KBM-7 (cell line): ENCODE results near the gene CYBB.
"Not testable (repeated sequence)": the region's sequence is repeated elsewhere in the genome, so short reads cannot be mapped to it uniquely, and the experiment has no call there.

Experiments used
- DNase-seq: peaks from one replicate; pipeline ENCODE4 v3.0.0-alpha.2; 2015
- in situ Hi-C: fragments of 300-500 bp; cut with MboI; formaldehyde crosslinking; loops from 2 replicates; pipeline ENCODE4 v1.14.3; 2020; ENCODE audit warnings: low sequenced_read_pairs, low pct_unique_long_range_greater_than_20kb, mixed read lengths

CYBB gene

DNA sequence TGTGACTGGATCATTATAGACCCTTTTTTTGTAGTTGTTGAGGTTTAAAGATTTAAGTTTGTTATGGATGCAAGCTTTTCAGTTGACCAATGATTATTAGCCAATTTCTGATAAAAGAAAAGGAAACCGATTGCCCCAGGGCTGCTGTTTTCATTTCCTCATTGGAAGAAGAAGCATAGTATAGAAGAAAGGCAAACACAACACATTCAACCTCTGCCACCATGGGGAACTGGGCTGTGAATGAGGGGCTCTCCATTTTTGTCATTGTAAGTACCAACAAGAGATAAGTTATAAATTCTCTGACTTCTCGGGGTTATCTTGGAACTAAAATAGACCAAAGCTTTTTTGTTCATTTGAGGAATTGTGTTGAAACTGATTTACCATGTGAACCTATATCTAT lies at the start of gene CYBB:
Gene CYBB (plus strand): TSS at position 203 of the 400 bp plus-strand sequence. CDS start 19 bp downstream, at position 222.
- DNase-seq: no peak
- in situ Hi-C loops: no loop called here

- DNase-seq: peak; percentile 84
- in situ Hi-C loops: no loop called here
Measured at GRCh38 chrX:37745354-37745753, 34.5 kb upstream of the CYBB start.

- in situ Hi-C loops: no loop called here
- peak; percentile 38 for DNase-seq
Measured at GRCh38 chrX:37745835-37746217, 34.0 kb upstream of the CYBB start.

DNA sequence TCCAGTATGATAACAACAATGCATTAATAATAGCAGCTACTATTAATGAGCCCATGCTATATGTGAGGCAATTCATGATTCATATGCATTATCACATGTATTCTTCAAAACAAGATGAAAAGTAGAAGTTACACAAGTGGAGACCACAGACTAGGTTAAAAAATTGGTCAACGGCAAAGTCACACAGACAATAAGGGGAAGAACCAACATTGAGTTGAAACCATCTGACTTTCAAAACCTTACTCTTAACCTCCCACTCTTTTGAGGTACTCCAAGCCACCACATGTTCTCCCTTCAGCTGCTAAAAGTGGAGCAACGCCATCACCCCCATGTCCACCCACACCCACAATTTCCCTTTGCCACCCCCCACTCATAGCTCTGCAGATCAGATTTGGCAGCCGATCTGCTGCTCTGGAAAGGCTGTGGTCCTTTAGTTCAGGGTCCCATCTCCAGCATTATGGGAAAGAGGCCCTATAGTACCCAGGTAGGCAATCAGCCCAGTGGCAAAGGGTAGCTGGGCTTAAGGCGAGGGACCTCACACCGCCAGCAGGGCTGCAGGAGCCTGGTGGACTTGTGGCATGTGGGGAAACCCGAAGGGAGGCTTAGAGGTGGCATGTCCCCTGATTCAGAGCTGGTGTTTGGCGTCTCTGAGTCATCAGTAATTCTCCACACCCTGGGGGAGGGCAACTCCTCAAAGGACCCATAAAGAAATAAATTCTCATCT lies 33.5 kb upstream of the CYBB start:
- in situ Hi-C loops: no loop called here
- DNase-seq: peak; percentile 80

DNA sequence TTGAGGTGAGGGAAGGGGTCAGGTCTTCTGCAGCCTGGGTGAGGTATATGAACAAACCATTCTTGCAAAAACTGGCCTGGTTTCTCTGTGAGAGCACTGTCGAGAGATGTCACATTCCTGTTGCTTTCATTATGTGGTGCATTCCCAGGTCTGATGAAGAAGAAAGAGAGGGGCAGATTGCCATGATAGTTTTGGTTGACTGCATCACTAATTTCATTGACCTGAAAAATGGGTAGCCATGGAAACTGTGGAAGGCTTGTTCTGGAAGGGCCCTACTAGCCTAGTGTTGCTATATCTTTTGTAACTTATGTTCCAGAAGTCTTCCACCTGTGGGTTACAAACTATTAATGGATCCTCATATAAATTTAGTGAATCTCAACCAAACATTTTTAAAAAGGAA lies 32.9 kb upstream of the CYBB start:
- in situ Hi-C loops: no loop called here
- DNase-seq: no peak

DNA sequence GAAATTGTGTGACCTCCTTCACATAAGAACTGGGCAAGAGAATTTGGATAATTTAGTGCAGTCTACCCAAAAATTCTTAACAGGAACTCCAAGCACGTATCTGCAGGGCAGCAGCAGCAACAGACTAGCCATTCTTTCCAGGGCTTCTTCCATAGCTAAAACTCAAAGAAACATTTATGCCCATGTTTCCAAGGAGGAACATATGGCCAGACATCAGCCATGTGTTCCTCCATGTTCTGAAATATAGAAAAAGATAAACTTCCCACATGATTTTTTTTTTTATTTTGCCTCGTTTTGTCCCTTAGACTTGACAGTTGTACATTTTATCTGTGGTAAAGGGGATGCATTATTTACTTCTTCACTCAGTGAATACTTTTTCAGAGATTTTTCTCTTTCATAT lies 27.6 kb upstream of the CYBB start:
- in situ Hi-C loops: loop anchor here (10.0 kb wide), 1 partner anchor 73 kb away; no protein-coding TSS in a partner anchor
- DNase-seq: no peak

DNA sequence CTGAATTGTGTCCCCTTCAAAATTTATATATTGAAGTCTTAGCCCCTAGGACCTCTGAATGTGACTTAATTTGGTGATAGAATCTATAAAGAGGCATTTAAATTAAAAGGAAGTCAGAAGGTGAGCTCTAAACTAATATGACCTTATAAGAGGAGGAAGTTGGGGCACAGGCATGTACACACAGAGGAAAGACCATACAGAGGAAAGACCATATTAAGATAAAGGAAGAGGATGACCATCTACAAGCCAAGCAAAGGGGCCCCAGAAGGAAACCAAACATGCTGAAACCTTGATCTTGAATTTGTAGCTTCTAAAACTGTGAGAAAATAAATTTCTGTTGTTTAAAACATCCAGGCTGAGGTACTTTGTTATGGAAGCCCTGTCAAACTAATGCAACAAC lies 26.9 kb upstream of the CYBB start:
- peak; percentile 49 for DNase-seq
- in situ Hi-C loops: loop anchor here (10.0 kb wide), 1 partner anchor 72 kb away; no protein-coding TSS in a partner anchor

DNA sequence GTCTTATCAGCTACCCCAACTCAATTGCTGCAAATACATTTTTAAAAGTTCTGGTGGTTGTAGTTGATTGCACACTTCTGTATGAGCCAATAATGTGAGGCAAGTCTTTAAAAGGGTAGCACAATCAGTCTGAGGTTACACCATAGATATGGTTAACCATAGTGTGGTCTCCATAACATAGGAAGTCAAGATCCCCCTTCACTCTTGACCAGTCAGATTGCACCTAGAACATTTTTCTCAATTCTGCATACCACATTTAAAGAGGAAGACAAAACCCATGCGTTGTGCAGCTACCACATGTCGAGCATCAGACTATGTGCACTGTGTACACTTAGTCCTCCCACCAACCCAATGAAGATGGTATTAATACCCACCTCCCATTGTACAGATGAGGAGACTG lies 26.5 kb upstream of the CYBB start:
- DNase-seq: peak; percentile 70

DNA sequence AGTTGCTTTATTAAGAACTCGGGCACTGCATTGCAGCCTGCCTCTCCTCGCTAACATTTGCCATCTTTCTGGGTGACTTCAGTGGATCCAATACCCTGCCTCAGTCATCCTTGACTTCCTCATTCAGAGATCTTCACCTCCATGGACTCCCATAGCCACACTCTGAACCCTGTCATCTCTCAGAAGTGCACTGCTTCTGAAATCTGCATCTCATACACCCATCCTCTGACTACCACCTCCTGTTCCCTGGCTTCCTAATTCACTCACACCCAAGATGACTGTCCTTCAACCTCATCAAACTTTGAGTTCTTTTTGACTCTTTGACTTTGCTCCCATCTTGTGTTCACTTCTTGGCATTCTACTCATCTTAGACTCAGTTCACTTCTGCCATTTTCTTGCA lies 25.3 kb upstream of the CYBB start:
- in situ Hi-C loops: loop anchor here (10.0 kb wide), 1 partner anchor 70 kb away; no protein-coding TSS in a partner anchor
- DNase-seq: no peak

More for the DNA sequence above, 26.5 kb upstream of the CYBB start:
- in situ Hi-C loops: loop anchor here (10.0 kb wide), 1 partner anchor 71 kb away; no protein-coding TSS in a partner anchor

GRCh38 chrX:37755025-37755424 lies 24.8 kb upstream of the CYBB start:
- in situ Hi-C loops: loop anchor here (10.0 kb wide), 1 partner anchor 70 kb away; no protein-coding TSS in a partner anchor
- DNase-seq: peak; percentile 99

- DNase-seq: peak; percentile 50
- in situ Hi-C loops: loop anchor here (10.0 kb wide), 1 partner anchor 68 kb away; no protein-coding TSS in a partner anchor
Measured at GRCh38 chrX:37757082-37757481, 22.8 kb upstream of the CYBB start.

DNA sequence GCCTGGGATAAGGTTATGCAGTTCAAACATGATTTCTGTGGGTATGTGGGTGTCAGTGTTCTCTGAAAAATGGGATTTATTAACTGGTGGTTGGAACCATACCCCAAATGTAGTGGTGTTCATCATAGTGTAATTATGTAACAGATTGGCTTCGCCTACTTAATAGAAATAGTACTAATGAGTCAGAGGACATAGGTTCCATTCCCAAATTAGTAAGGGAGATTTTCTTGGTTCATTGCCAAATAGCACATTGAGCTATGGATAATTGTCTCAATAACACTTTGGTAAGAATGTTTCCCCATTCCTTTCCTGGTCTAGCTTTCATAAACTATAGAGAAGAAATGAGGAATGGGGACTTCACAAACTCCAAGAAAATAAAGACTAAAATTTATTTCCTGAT lies 20.5 kb upstream of the CYBB start:
- in situ Hi-C loops: loop anchor here (10.0 kb wide), 1 partner anchor 65 kb away; no protein-coding TSS in a partner anchor
- no peak for DNase-seq

GRCh38 chrX:37759878-37760418 lies 19.9 kb upstream of the CYBB start:
- no peak for DNase-seq
- in situ Hi-C loops: loop anchor here (10.0 kb wide), 1 partner anchor 65 kb away; no protein-coding TSS in a partner anchor

- in situ Hi-C loops: no loop called here
- DNase-seq: no peak
Measured at GRCh38 chrX:37763400-37763799, 16.5 kb upstream of the CYBB start.

DNA sequence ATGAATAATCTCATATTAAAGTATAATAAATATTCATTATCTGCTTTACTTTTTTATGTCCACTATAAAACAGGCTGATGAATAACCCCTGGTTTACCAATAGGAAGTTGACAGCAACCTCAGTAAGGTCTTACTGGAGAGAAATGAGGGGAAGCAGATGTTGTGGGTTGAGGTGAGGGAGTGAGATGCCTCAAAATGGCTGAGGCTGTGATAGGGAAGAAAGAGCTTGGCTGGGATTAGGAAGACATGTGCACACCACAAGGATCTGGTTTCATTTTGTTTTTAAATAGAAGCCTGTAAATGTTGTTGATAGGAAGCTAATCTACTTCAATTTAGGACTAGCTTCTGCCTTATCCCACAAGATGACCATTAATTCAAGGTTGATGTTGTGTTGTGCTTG lies 14.4 kb upstream of the CYBB start:
- in situ Hi-C loops: no loop called here
- peak; percentile 95 for DNase-seq

- in situ Hi-C loops: no loop called here
- DNase-seq: peak; percentile 77
Measured at GRCh38 chrX:37767430-37767829, 12.4 kb upstream of the CYBB start.

DNA sequence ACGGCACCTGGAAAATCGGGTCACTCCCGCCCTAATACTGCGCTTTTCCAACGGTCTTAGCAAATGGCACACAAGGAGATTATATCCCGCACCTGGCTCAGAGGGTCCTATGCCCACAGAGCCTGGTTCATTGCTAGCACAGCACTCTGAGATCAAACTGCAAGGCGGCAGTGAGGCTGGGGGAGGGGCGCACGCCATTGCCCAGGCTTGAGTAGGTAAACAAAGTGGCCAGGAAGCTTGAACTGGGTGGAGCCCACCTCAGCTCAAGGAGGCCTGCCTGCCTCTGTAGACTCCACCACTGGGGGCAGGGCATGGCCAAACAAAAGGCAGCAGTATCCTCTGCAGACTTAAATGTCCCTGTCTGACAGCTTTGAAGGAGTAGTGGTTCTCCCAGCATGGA lies 11.0 kb upstream of the CYBB start:
- in situ Hi-C loops, DNase-seq: not testable (repeated sequence)

GRCh38 chrX:37776283-37776986 lies 3.4 kb upstream of the CYBB start:
- in situ Hi-C loops: no loop called here

DNA sequence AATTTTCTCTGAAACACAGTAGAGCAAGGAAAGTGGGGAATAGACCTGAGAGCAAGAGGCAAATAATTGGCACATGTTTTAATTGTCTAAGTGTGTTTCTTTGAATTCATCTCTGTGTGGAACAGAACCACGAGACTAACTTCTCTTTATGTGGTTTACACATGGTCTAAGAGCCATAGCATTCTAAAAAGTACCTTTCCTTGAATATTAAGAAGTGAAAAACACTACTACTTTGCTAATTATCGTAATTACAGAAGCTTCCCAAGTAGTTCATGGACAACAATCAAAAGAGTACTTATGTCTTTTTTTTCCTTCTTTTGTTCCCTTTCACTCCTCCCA lies 2.9 kb upstream of the CYBB start:
- DNase-seq: no peak
- in situ Hi-C loops: no loop called here

More at GRCh38 chrX:37776283-37776986, 3.4 kb upstream of the CYBB start:
- no peak for DNase-seq

DNA sequence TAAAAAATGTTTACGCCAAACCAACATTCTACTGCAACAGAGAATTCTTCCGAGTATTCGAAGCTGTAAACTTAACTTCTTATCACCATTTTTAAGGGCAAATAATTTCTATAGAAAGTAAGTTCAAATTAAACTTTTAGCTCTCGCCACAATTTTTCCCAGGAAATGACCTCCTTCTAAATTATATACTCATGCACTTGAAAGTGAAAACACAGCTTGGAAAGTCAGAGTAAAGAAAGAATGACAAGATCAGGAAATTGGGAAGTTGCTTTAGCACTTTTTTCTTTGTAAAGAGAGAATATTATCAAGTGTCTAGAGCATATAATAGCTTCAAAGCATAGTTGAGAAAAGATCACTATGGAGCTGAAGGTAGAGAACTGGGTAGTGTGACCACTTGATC lies 1.2 kb downstream of the CYBB start:
- in situ Hi-C loops: no loop called here
- DNase-seq: no peak
